ENCODE measurements around the gene PDHA2.
"Not testable (repeated sequence)": the region's sequence is repeated elsewhere in the genome, so short reads cannot be mapped to it uniquely, and the experiment has no call there.

The PDHA2 gene

GRCh38 chr4:95839891-95840290 lies at the start of gene PDHA2:
Gene PDHA2, plus strand, starts transcription at chr4:95840093. Its CDS starts 58 bp downstream, at chr4:95840151.
- DNase-seq (ENCODE audit: low read depth, low spot score): no peak

GRCh38 chr4:95798003-95798402 lies 41.9 kb upstream of the PDHA2 start:
- no peak overlapping the region for H3K27ac ChIP-seq
- DNase-seq (ENCODE audit: low read depth, low spot score): no peak

More at GRCh38 chr4:95839891-95840290, at the start of gene PDHA2:
- H3K27ac ChIP-seq: no peak within 1 kb of the TSS

- no peak overlapping the region for H3K27ac ChIP-seq
- no peak for DNase-seq (ENCODE audit: low read depth, low spot score)
These were observed 41.2 kb upstream of the PDHA2 start for GRCh38 chr4:95798727-95799126.

- DNase-seq (ENCODE audit: low read depth, low spot score): no peak
- H3K27ac ChIP-seq: no peak overlapping the region
These were observed 18.0 kb upstream of the PDHA2 start for GRCh38 chr4:95821867-95822266.

GRCh38 chr4:95825546-95825945 lies 14.3 kb upstream of the PDHA2 start:
- no peak for DNase-seq (ENCODE audit: low read depth, low spot score)
- no peak overlapping the region for H3K27ac ChIP-seq

- H3K27ac ChIP-seq: no peak overlapping the region
- no peak for DNase-seq (ENCODE audit: low read depth, low spot score)
These were observed 9.2 kb upstream of the PDHA2 start for GRCh38 chr4:95830651-95831050.

- DNase-seq (ENCODE audit: low read depth, low spot score): no peak
These were observed 8.7 kb upstream of the PDHA2 start for GRCh38 chr4:95831166-95831565.

GRCh38 chr4:95833711-95834194 lies 6.1 kb upstream of the PDHA2 start:
- no peak for DNase-seq (ENCODE audit: low read depth, low spot score)

More at GRCh38 chr4:95831166-95831565, 8.7 kb upstream of the PDHA2 start:
- H3K27ac ChIP-seq: no peak overlapping the region

GRCh38 chr4:95835672-95836071 lies 4.2 kb upstream of the PDHA2 start:
- no peak overlapping the region for H3K27ac ChIP-seq
- no peak for DNase-seq (ENCODE audit: low read depth, low spot score)

More at GRCh38 chr4:95833711-95834194, 6.1 kb upstream of the PDHA2 start:
- no peak overlapping the region for H3K27ac ChIP-seq

GRCh38 chr4:95838192-95838591 lies 1.7 kb upstream of the PDHA2 start:
- no peak for DNase-seq (ENCODE audit: low read depth, low spot score)
- no peak overlapping the region for H3K27ac ChIP-seq

GRCh38 chr4:95847908-95848460 lies 8.1 kb downstream of the PDHA2 start:
- DNase-seq (ENCODE audit: low read depth, low spot score): no peak

GRCh38 chr4:95850161-95850560 lies 10.3 kb downstream of the PDHA2 start:
- H3K27ac ChIP-seq: no peak overlapping the region
- no peak for DNase-seq (ENCODE audit: low read depth, low spot score)

More at GRCh38 chr4:95847908-95848460, 8.1 kb downstream of the PDHA2 start:
- no peak overlapping the region for H3K27ac ChIP-seq

GRCh38 chr4:95857761-95858160 lies 17.9 kb downstream of the PDHA2 start:
- no peak overlapping the region for H3K27ac ChIP-seq
- no peak for DNase-seq (ENCODE audit: low read depth, low spot score)

GRCh38 chr4:95867919-95868318 lies 28.0 kb downstream of the PDHA2 start:
- no peak overlapping the region for H3K27ac ChIP-seq
- no peak for DNase-seq (ENCODE audit: low read depth, low spot score)

GRCh38 chr4:95869414-95869813 lies 29.5 kb downstream of the PDHA2 start:
- not testable (repeated sequence) for H3K27ac ChIP-seq; DNase-seq (ENCODE audit: low read depth, low spot score)

- H3K27ac ChIP-seq: no peak overlapping the region
- DNase-seq (ENCODE audit: low read depth, low spot score): no peak
These were observed 30.1 kb downstream of the PDHA2 start for GRCh38 chr4:95869961-95870500.

GRCh38 chr4:95877636-95878035 lies 37.7 kb downstream of the PDHA2 start:
- no peak overlapping the region for H3K27ac ChIP-seq
- peak; percentile 16 for DNase-seq (ENCODE audit: low read depth, low spot score)

GRCh38 chr4:95887551-95887950 lies 47.7 kb downstream of the PDHA2 start:
- H3K27ac ChIP-seq: no peak overlapping the region
- no peak for DNase-seq (ENCODE audit: low read depth, low spot score)

GRCh38 chr4:95889662-95890061 lies 49.8 kb downstream of the PDHA2 start:
- no peak for DNase-seq (ENCODE audit: low read depth, low spot score)
- H3K27ac ChIP-seq: no peak overlapping the region

All from epithelial cell of prostate (primary cell).